ENCODE data around the gene ZNF74.

DNA sequence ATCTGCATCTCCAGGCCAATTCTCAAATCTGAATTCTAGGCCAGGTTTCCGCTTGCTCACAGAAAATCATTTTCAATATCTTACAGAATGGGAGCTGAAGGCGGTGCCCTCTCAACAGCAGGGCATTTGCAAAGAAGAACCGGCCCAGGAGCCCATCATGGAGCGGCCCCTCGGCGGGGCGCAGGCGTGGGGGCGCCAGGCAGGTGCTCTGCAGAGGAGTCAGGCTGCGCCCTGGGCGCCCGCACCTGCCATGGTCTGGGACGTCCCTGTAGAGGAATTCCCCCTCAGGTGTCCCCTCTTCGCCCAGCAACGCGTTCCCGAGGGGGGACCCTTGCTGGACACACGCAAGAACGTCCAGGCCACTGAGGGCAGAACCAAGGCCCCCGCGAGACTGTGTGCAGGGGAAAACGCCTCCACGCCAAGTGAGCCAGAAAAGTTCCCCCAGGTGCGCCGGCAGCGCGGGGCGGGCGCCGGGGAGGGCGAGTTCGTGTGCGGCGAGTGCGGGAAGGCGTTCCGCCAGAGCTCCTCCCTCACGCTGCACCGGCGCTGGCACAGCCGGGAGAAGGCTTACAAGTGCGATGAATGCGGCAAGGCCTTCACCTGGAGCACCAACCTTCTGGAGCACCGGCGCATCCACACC, 11.5 kb downstream of the ZNF74 start:
- TF ChIP-seq, protein P1, sequence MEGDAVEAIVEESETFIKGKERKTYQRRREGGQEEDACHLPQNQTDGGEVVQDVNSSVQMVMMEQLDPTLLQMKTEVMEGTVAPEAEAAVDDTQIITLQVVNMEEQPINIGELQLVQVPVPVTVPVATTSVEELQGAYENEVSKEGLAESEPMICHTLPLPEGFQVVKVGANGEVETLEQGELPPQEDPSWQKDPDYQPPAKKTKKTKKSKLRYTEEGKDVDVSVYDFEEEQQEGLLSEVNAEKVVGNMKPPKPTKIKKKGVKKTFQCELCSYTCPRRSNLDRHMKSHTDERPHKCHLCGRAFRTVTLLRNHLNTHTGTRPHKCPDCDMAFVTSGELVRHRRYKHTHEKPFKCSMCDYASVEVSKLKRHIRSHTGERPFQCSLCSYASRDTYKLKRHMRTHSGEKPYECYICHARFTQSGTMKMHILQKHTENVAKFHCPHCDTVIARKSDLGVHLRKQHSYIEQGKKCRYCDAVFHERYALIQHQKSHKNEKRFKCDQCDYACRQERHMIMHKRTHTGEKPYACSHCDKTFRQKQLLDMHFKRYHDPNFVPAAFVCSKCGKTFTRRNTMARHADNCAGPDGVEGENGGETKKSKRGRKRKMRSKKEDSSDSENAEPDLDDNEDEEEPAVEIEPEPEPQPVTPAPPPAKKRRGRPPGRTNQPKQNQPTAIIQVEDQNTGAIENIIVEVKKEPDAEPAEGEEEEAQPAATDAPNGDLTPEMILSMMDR (IDR thresholded peaks at IDR 0.05; ENCODE audit: low read depth, low read length) = no peak
- TF ChIP-seq, protein P2, sequence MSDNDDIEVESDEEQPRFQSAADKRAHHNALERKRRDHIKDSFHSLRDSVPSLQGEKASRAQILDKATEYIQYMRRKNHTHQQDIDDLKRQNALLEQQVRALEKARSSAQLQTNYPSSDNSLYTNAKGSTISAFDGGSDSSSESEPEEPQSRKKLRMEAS (IDR thresholded peaks at IDR 0.05; ENCODE audit: low read depth, low read length) = no peak
